Prostate gland (tissue), 2 donors: ENCODE measurements around the gene MAML3.

Experiments
- CTCF ChIP-seq, 4 experiments: fragments of 200-600 bp in 2 of 4; fragments of 450-650 bp in 2 of 4; sonication (generic) in 2 of 4; IDR thresholded peaks; 1 replicate in 3 of 4; 2 replicates in 1 of 4; pipeline ENCODE4 v1.5.1; 2016 to 2019; ENCODE audit warnings: antibody characterized with exemption in 4 of 4, mild to moderate bottlenecking in 2 of 4, moderate library complexity in 2 of 4
- POLR2A ChIP-seq: fragments of 450-650 bp; IDR thresholded peaks from one replicate; pipeline ENCODE4 v1.6.1; 2016; ENCODE audit warnings: antibody characterized with exemption, mild to moderate bottlenecking

- no peak for TF ChIP-seq CTCF (IDR thresholded peaks at IDR 0.05)
- no peak for TF ChIP-seq POLR2A
These were observed 389.2 kb downstream of the MAML3 start for GRCh38 chr4:139764686-139765310.
